ENCODE measurements around the gene SNX25. TPM values are rescaled to one million over a fixed set of nuclear protein-coding genes. Genes with fewer than 3 reads are reported as not detected.

SNX25 gene
- total and polyA plus RNA-seq, 2 donors (not counting 1 experiment from before 2014, with no cell fraction given): 11.1 to 32.9 TPM

GRCh38 chr4:185363251-185363650 lies 153.9 kb downstream of the SNX25 start:
- no peak for DNase-seq (ENCODE audit: low read depth in 2 of 2)
- Histone ChIP-seq H3K4me3 (replicated peaks in 1 of 4; ENCODE audit: control extremely low read depth in 1 of 4, insufficient read depth in 1 of 4, low read depth in 3 of 4, low read length in 4 of 4) (no peak overlapping the region), H3K36me3 (ENCODE audit: control insufficient read depth, insufficient read depth, low read length) (no peaks in the 10 kb centered on the region), H3K27ac (ENCODE audit: insufficient read depth, low read length) (no peak overlapping the region), H3K4me1 (ENCODE audit: control insufficient read depth, extremely low read depth, insufficient read depth, low read length) (peaks cover 3% of the 10 kb centered on the region), H3K4me2 (ENCODE audit: extremely low read depth, insufficient read depth, low read length) (no peak overlapping the region), H3K79me2 (ENCODE audit: control insufficient read depth, insufficient read depth, low read length) (no peaks in the 10 kb centered on the region), H4K20me1 (ENCODE audit: control insufficient read depth, extremely low read depth, insufficient read depth, low read length) (no peaks in the 10 kb centered on the region), H3K27me3 (ENCODE audit: control insufficient read depth, insufficient read depth, low read length) (no peaks in the 10 kb centered on the region), H3K9ac (ENCODE audit: insufficient read depth, low read length) (no peak overlapping the region), H3K9me3 (ENCODE audit: control insufficient read depth, insufficient read depth, low read depth, low read length) (no peaks in the 10 kb centered on the region), H2AFZ (ENCODE audit: low read length) (no peak overlapping the region)
- TF ChIP-seq CTCF (conservative IDR thresholded peaks at IDR 0.05 in 1 of 2, IDR thresholded peaks at IDR 0.05 in 1 of 2; ENCODE audit: low read depth in 1 of 2, low read length in 2 of 2) (no peak), EZH2 (IDR thresholded peaks at IDR 0.05; ENCODE audit: low read length, missing control alignments) (no peak)

- no peak for TF ChIP-seq CTCF (conservative IDR thresholded peaks at IDR 0.05 in 1 of 2, IDR thresholded peaks at IDR 0.05 in 1 of 2; ENCODE audit: low read depth in 1 of 2, low read length in 2 of 2)
- no peak for TF ChIP-seq EZH2 (IDR thresholded peaks at IDR 0.05; ENCODE audit: low read length, missing control alignments)
- H3K27ac ChIP-seq (ENCODE audit: insufficient read depth, low read length): no peak overlapping the region
- H3K9ac ChIP-seq (ENCODE audit: insufficient read depth, low read length): no peak overlapping the region
- H3K27me3 ChIP-seq (ENCODE audit: control insufficient read depth, insufficient read depth, low read length): no peaks in the 10 kb centered on the region
- no peak for DNase-seq (ENCODE audit: low read depth in 2 of 2)
- H3K36me3 ChIP-seq (ENCODE audit: control insufficient read depth, insufficient read depth, low read length): no peaks in the 10 kb centered on the region
- no peak overlapping the region for H3K4me3 ChIP-seq (replicated peaks in 1 of 4; ENCODE audit: control extremely low read depth in 1 of 4, insufficient read depth in 1 of 4, low read depth in 3 of 4, low read length in 4 of 4)
- H4K20me1 ChIP-seq (ENCODE audit: control insufficient read depth, extremely low read depth, insufficient read depth, low read length): no peaks in the 10 kb centered on the region
- H3K4me2 ChIP-seq (ENCODE audit: extremely low read depth, insufficient read depth, low read length): no peak overlapping the region
- no peak overlapping the region for H2AFZ ChIP-seq (ENCODE audit: low read length)
- no peaks in the 10 kb centered on the region for H3K4me1 ChIP-seq (ENCODE audit: control insufficient read depth, extremely low read depth, insufficient read depth, low read length)
- H3K79me2 ChIP-seq (ENCODE audit: control insufficient read depth, insufficient read depth, low read length): no peaks in the 10 kb centered on the region
- H3K9me3 ChIP-seq (ENCODE audit: control insufficient read depth, insufficient read depth, low read depth, low read length): no peaks in the 10 kb centered on the region
These were observed 155.5 kb downstream of the SNX25 start for GRCh38 chr4:185364886-185365285.

DNA sequence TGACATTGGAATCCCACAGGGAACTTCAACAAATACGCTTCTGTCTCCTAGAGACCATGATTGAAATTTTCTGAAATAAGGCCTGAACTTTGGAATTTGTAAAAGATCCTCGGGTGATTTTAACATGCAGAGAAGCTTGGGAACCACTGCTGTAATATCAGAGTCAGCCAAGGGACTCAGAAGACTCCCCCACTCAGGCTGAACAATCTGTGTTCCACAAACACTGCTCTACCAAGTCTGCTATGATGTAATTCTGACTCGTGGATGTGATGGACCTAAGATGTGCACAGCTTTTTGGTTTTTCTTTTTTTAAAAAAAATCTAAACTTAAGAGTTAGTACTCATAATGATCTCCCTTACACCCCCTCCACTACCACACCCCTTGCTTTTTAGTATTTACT lies 160.3 kb downstream of the SNX25 start:
- H3K27ac ChIP-seq (ENCODE audit: insufficient read depth, low read length): no peak overlapping the region
- H3K27me3 ChIP-seq (ENCODE audit: control insufficient read depth, insufficient read depth, low read length): no peaks in the 10 kb centered on the region
- no peaks in the 10 kb centered on the region for H3K4me1 ChIP-seq (ENCODE audit: control insufficient read depth, extremely low read depth, insufficient read depth, low read length)
- H2AFZ ChIP-seq (ENCODE audit: low read length): no peak overlapping the region
- no peaks in the 10 kb centered on the region for H4K20me1 ChIP-seq (ENCODE audit: control insufficient read depth, extremely low read depth, insufficient read depth, low read length)
- H3K9me3 ChIP-seq (ENCODE audit: control insufficient read depth, insufficient read depth, low read depth, low read length): no peaks in the 10 kb centered on the region
- no peak for DNase-seq (ENCODE audit: low read depth in 2 of 2)
- no peaks in the 10 kb centered on the region for H3K79me2 ChIP-seq (ENCODE audit: control insufficient read depth, insufficient read depth, low read length)
- peaks cover 2% of the 10 kb centered on the region for H3K36me3 ChIP-seq (ENCODE audit: control insufficient read depth, insufficient read depth, low read length)
- no peak for TF ChIP-seq CTCF (conservative IDR thresholded peaks at IDR 0.05 in 1 of 2, IDR thresholded peaks at IDR 0.05 in 1 of 2; ENCODE audit: low read depth in 1 of 2, low read length in 2 of 2)
- TF ChIP-seq EZH2 (IDR thresholded peaks at IDR 0.05; ENCODE audit: low read length, missing control alignments): no peak
- H3K9ac ChIP-seq (ENCODE audit: insufficient read depth, low read length): no peak overlapping the region
- H3K4me3 ChIP-seq (replicated peaks in 1 of 4; ENCODE audit: control extremely low read depth in 1 of 4, insufficient read depth in 1 of 4, low read depth in 3 of 4, low read length in 4 of 4): no peak overlapping the region
- no peak overlapping the region for H3K4me2 ChIP-seq (ENCODE audit: extremely low read depth, insufficient read depth, low read length)
